ENCODE results near the gene RAPGEF1.
"Not testable (repeated sequence)": the region's sequence is repeated elsewhere in the genome, so short reads cannot be mapped to it uniquely, and the experiment has no call there.

The RAPGEF1 gene

GRCh38 chr9:131709771-131710431 is 30.0 kb downstream of the RAPGEF1 start:
- Histone ChIP-seq H3K9ac (peak overlapping the region; percentile 54 to 78 (median 67)), H3K9me3 (replicated peaks in 1 of 11) (no peaks in the 10 kb centered on the region), H3K4me3 (peak overlapping the region in 5 of 10 experiments; percentile 0 to 26 (median 13); a peak in 4 of 20 replicates), H3K4me2 (peak overlapping the region; percentile 74 to 88 (median 81)), H3K4me1 (peaks cover 68 to 100% (median 89%) of the 10 kb centered on the region in 10 experiments), H3K27ac (peak overlapping the region; percentile 54 to 88 (median 76)), H3K27me3 (no peaks in the 10 kb centered on the region), H3K36me3 (peaks cover 5 to 38% (median 22%) of the 10 kb centered on the region in 11 experiments; a peak in 21 of 22 replicates), H4K20me1 (peaks cover 35 to 100% (median 76%) of the 10 kb centered on the region in 11 experiments; a peak in 21 of 22 replicates)
- peak in 3 of 11 experiments; percentile 27 to 59 (median 37); a peak in 2 of 22 replicates for TF ChIP-seq Cebpa-rat (IDR thresholded peaks at IDR 0.05)

GRCh38 chr9:131709010-131709770 is 30.7 kb downstream of the RAPGEF1 start:
- H4K20me1 ChIP-seq: peaks cover 30 to 100% (median 76%) of the 10 kb centered on the region in 11 experiments; a peak in 21 of 22 replicates
- peak overlapping the region in 5 of 10 experiments; percentile 0 to 26 (median 13); a peak in 4 of 20 replicates for H3K4me3 ChIP-seq
- H3K9ac ChIP-seq: peak overlapping the region; percentile 54 to 78 (median 67)
- peak overlapping the region; percentile 74 to 88 (median 81) for H3K4me2 ChIP-seq
- peaks cover 75 to 100% (median 93%) of the 10 kb centered on the region in 10 experiments for H3K4me1 ChIP-seq
- H3K9me3 ChIP-seq (replicated peaks in 1 of 11); H3K27me3 ChIP-seq: not testable (repeated sequence)
- peaks cover 0 to 31% (median 15%) of the 10 kb centered on the region in 11 experiments; a peak in 20 of 22 replicates for H3K36me3 ChIP-seq
- H3K27ac ChIP-seq: peak overlapping the region; percentile 54 to 88 (median 76)

DNA sequence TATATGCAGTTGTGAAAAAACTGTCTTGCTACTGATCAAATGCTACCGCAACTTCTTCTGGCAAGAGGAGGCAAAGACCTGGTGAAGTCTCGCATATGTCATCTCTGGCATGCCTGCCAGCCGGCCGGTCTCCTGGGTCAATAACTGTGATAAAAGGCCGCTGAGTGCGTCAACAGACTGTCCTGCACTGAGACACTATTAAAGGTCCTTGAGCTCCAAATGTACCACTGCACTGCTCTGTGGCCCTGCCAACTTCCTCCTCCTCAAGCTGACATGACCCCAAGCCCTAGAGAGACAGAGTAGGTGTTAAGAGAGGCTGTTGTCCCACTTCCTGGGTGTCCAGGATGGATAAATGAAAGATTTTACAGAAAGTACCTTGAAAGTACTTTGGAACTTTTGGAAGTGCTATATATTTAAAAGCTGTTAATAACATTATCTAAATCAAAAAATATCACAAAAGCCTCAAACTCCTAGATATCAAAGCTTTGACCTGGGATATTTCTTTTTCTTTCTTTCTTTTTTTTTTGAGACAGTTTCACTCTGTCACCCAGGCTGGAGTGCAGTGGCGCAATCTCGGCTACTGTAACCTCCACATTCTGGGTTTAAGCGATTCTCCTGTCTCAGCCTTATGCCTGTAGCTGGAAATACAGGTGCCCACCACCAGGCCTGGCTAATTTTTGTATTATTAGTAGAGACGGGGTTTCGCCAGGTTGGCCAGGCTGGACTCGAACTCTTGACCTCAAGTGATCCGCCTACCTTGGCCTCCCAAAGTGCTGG is 31.5 kb downstream of the RAPGEF1 start:
- peak overlapping the region; percentile 31 to 78 (median 67); a peak in 18 of 22 replicates for H3K9ac ChIP-seq
- no peaks in the 10 kb centered on the region for H3K27me3 ChIP-seq
- peaks cover 37 to 100% (median 76%) of the 10 kb centered on the region in 11 experiments; a peak in 21 of 22 replicates for H4K20me1 ChIP-seq
- peaks cover 0 to 29% (median 10%) of the 10 kb centered on the region in 11 experiments; a peak in 13 of 22 replicates for H3K36me3 ChIP-seq
- H3K4me2 ChIP-seq: peak overlapping the region; percentile 74 to 88 (median 81)
- no peaks in the 10 kb centered on the region for H3K9me3 ChIP-seq (replicated peaks in 1 of 11)
- peak overlapping the region; percentile 54 to 88 (median 76) for H3K27ac ChIP-seq
- peaks cover 75 to 100% (median 96%) of the 10 kb centered on the region in 10 experiments for H3K4me1 ChIP-seq
- H3K4me3 ChIP-seq: no peak overlapping the region
- TF ChIP-seq Cebpa-rat (IDR thresholded peaks at IDR 0.05): no peak

DNA sequence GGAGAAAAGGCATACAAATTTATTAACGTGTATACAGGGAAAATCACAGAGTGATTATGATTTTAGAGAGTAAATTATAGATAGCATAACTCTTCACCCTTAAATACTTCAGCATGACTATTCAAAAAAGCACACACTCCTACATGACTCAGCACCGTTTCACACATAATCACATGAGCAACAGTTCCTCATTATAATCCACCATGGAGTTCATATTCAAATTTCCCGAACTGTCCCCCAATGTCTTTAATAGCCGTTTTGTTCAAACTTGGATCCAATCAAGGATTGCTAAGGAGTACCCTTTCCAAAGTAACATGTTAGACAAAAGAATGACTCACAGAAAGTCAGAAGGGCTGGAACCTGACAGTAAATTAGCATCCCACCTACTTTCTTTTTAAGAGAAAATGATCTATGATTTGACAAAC is 32.1 kb downstream of the RAPGEF1 start:
- Histone ChIP-seq H3K9me3 (replicated peaks in 1 of 11) (no peaks in the 10 kb centered on the region), H3K9ac (peak overlapping the region; percentile 31 to 78 (median 62); a peak in 17 of 22 replicates), H3K27ac (peak overlapping the region; percentile 54 to 88 (median 76)), H3K4me2 (peak overlapping the region; percentile 74 to 88 (median 81)), H3K27me3 (no peaks in the 10 kb centered on the region), H3K36me3 (peaks cover 0 to 29% (median 10%) of the 10 kb centered on the region in 11 experiments; a peak in 13 of 22 replicates), H3K4me3 (no peak overlapping the region), H4K20me1 (peaks cover 42 to 100% (median 76%) of the 10 kb centered on the region in 11 experiments; a peak in 21 of 22 replicates), H3K4me1 (peaks cover 69 to 100% (median 96%) of the 10 kb centered on the region in 10 experiments)
- TF ChIP-seq Cebpa-rat (IDR thresholded peaks at IDR 0.05): no peak

GRCh38 chr9:131707050-131707449 is 32.8 kb downstream of the RAPGEF1 start:
- H3K36me3 ChIP-seq: peaks cover 0 to 22% (median 6%) of the 10 kb centered on the region in 11 experiments; a peak in 11 of 22 replicates
- H3K4me3 ChIP-seq: no peak overlapping the region
- H3K27ac ChIP-seq: peak overlapping the region; percentile 54 to 88 (median 76)
- TF ChIP-seq Cebpa-rat (IDR thresholded peaks at IDR 0.05): no peak
- H3K27me3 ChIP-seq: no peaks in the 10 kb centered on the region
- H3K9me3 ChIP-seq (replicated peaks in 1 of 11): no peaks in the 10 kb centered on the region
- peaks cover 40 to 100% (median 76%) of the 10 kb centered on the region in 11 experiments; a peak in 21 of 22 replicates for H4K20me1 ChIP-seq
- peak overlapping the region; percentile 74 to 88 (median 81); a peak in 21 of 22 replicates for H3K4me2 ChIP-seq
- H3K4me1 ChIP-seq: peaks cover 74 to 100% (median 96%) of the 10 kb centered on the region in 10 experiments
- peak overlapping the region in 10 of 11 experiments; percentile 6 to 78 (median 60); a peak in 13 of 22 replicates for H3K9ac ChIP-seq

GRCh38 chr9:131706608-131706970 is 33.3 kb downstream of the RAPGEF1 start:
- Histone ChIP-seq H3K9ac (peak overlapping the region in 4 of 11 experiments; percentile 7 to 62 (median 44); a peak in 6 of 22 replicates), H3K4me2 (peak overlapping the region; percentile 10 to 88 (median 78); a peak in 21 of 22 replicates), H3K9me3 (replicated peaks in 1 of 11) (no peaks in the 10 kb centered on the region), H4K20me1 (peaks cover 36 to 100% (median 76%) of the 10 kb centered on the region in 11 experiments; a peak in 20 of 22 replicates), H3K4me1 (peaks cover 79 to 100% (median 96%) of the 10 kb centered on the region in 10 experiments), H3K4me3 (no peak overlapping the region; a peak in 1 of 20 replicates), H3K27ac (peak overlapping the region; percentile 54 to 88 (median 76); a peak in 20 of 22 replicates), H3K27me3 (no peaks in the 10 kb centered on the region), H3K36me3 (peaks cover 0 to 17% (median 6%) of the 10 kb centered on the region in 11 experiments; a peak in 9 of 22 replicates)
- no peak for TF ChIP-seq Cebpa-rat (IDR thresholded peaks at IDR 0.05)

- Histone ChIP-seq H3K27me3 (no peaks in the 10 kb centered on the region), H3K9me3 (replicated peaks in 1 of 11) (no peaks in the 10 kb centered on the region), H3K36me3 (peaks cover 0 to 23% (median 6%) of the 10 kb centered on the region in 11 experiments; a peak in 10 of 22 replicates), H3K4me1 (peaks cover 83 to 100% (median 96%) of the 10 kb centered on the region in 10 experiments), H3K9ac (peak overlapping the region in 5 of 11 experiments; percentile 14 to 64 (median 54); a peak in 5 of 22 replicates), H3K4me2 (peak overlapping the region; percentile 10 to 88 (median 78)), H4K20me1 (peaks cover 36 to 100% (median 76%) of the 10 kb centered on the region in 11 experiments; a peak in 18 of 22 replicates), H3K27ac (peak overlapping the region in 10 of 11 experiments; percentile 7 to 88 (median 76); a peak in 15 of 22 replicates), H3K4me3 (no peak overlapping the region)
- TF ChIP-seq Cebpa-rat (IDR thresholded peaks at IDR 0.05): no peak
Observed at GRCh38 chr9:131704988-131705387, 34.9 kb downstream of the RAPGEF1 start.
